Renal pelvis (tissue), 4 donors: Measurements from ENCODE around the gene FBXL4. TPM values are rescaled to one million over a fixed set of nuclear protein-coding genes. Genes with fewer than 3 reads are reported as not detected.
A peak's percentile ranks its signal among the peaks of the same experiment; 100 is the strongest.

Source experiments
- DNase-seq: peaks from one replicate; pipeline ENCODE4 v3.0.0-alpha.2; 2013
- polyA plus RNA-seq, 3 donors: library from polyadenylated mRNA; unstranded; fragments of 120-200 nt; gene quantifications; one replicate each; pipeline ENCODE4 v1.2.1, GENCODE V29; 2013; ENCODE audit not compliant: insufficient read length in 3 of 3

The FBXL4 gene
- polyA plus RNA-seq, 3 donors: 22.1 to 28.2 (median 24.1) TPM

DNA sequence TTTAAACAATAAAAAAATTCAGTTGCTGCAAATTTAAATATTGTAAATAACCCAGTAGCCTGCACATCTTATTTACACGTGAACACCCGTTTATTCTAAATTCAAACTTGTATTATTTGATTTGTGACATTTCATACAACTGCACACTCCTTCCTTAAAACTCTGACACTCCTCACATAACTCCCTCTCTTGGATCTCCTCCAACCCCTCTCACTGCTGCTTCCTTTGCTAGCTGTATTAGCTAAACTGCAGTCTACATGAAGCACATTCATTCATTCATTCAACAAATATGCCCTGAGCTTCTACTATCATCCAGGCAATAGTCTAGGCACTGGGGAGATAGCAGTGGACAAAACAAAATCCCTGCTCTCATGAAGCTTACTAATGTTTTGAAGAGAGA lies 47.0 kb downstream of the FBXL4 start:
- no peak for DNase-seq

DNA sequence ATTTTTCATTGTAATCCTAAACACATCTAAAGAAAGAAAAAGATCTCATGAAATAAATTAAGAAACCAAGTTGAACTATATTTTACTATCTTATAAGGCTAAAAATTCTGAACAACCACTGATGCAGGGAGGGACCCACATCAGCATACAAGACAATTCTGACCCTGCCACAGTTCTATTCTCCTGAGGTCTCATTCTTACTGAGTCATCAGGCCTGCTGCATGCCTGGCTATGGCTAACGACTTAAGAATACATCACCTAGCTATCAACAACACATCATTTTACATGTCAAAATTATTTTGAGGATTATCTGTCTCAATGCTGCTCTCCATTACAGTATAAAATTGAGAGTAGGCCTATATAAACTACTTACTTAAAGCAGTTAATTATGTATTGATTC lies 52.9 kb downstream of the FBXL4 start:
- no peak for DNase-seq

DNA sequence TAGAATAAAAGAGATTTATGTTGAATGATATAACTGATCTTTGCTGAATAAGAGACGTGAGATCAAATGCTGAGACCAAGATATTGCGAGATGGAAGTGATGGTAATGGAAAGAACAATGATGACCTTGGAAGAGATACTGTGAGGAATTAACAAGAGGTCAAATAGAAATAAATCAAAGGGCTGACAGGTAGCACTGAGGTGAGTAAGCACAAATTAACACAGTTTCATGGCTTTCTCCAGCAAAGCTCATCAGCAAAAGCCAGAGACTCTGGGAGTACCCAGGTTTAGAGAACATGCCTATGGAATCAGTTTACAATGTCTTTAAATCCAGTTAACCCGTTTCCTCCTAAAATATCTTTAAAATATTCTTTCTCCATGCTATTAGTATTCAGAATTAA lies 60.1 kb downstream of the FBXL4 start:
- no peak for DNase-seq

DNA sequence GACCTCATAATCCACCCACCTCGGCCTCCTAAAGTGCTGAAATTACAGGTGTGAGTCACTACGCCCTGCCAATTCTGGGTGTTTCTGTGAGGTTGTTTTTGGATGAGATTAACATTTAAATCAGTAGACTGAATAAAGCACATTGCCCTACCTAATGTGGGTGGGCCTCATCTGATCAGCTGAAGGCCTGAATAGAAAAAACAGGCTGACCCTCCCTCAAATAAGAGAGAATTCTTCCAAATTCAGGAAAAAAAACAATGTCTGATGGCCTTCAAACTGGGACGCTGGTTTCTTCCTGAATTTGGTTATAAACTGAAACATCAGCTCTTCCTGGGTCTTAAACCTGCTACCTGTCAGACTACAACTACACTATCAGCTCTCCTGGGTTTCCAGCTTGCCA lies 62.4 kb downstream of the FBXL4 start:
- DNase-seq: no peak

DNA sequence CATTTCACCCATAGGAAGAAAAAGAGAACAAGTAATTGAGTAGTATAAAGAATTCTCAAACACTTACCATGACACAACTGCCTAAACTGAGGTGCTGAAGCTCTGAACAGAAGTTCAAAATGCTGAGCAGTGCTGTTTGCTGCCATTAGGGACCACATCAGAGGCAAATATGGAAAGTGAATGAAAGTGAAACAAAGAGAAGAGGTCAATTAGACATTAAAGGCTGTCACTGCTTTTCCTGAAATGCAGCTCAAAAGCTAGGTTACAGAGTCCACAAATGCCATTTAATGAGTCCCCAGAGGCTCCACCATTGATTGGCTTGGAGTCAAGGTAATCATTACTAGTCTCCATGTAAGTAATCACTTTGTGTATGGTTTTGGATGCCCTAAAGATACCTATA lies 67.3 kb downstream of the FBXL4 start:
- no peak for DNase-seq

DNA sequence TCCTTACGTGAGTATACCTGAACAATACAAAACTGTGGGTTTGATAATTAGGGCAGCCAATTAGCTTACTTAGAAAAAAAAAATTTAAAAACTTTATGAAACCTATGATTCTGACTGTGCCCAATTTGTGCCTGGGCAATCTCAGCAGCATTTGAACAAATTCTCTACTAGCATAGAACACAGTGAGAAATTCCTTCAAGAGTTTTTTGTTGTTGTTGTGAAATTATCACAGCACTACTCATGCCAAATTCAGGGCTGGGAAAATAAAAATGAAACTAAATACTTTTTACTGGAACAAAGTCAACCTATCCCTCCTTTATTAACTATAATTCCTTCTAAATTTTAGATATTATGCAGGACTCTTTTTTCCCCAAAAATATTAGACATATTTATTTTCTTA lies 70.5 kb downstream of the FBXL4 start:
- no peak for DNase-seq

DNA sequence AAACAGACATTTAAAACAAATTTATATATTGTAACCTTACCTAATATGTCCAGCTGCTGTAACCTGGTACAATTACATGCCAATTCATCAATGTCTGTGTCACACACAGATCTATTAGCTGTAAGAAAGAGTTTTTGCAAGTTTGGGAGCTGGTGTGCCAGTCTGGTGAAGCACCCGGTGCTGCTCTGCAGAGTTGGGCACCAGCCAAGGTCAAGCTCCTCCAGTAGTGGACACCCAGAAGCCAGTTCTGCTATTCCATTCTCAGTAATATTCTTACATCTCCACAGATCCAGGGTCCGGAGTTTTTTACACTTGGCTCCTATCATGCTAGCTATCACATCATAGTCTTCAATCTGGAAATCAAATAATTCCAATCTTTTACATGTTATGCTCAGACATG lies 72.4 kb downstream of the FBXL4 start:
- no peak for DNase-seq

DNA sequence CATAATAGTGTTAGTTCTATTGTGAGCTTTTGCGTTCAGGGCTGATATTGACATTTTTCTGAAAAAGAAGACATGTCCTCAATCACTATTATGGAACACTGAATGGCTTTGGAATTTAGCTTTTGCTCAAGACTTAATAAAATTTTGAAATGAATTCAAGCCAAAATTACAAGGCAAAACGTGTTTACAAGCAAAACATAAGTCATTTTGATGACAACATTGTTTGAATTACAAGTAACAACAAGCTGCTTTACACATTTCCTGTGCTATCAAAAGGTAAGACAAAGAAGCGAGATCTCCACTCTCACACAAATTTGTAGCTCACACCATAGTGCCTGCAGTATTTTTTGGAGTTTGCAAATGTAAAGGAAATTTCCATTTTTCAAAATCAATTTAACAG lies 75.9 kb downstream of the FBXL4 start:
- no peak for DNase-seq

DNA sequence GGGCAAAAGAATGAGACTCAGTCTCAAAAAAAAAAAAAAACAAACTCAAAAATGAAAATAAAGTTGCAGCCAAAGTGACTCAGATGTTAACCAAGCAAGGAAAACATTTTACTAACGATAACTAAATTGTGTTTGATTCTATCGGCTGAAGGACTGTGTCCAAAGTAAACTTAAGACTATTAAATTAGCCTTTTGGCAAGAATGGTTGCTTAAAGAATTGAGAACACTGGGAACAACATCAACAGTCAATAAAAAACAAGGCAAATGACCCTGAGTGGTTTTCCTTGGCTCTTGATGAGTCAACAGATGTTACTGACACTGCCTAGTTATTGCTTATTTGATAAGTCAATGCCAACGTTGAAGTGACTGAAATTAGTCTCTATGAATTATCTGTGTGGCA lies 76.7 kb downstream of the FBXL4 start:
- no peak for DNase-seq

DNA sequence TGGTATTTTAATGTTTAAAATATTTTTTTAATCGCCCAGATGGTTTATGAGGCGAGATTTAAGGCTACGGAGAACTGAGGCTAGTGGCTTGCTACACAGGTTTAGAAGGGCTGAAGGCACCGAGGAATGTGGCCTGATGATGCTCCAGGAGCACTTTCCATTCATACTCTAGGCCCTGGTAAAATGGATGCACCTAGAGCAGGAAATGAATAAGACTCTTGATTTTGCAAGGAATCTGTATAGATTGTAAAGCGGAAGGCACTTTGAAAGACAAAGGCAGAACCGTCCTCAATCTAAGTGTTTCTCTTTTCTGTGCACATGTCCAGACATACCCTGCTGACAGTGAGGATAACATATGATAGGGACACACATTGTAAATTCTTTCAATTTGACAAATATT lies 83.2 kb downstream of the FBXL4 start:
- no peak for DNase-seq

DNA sequence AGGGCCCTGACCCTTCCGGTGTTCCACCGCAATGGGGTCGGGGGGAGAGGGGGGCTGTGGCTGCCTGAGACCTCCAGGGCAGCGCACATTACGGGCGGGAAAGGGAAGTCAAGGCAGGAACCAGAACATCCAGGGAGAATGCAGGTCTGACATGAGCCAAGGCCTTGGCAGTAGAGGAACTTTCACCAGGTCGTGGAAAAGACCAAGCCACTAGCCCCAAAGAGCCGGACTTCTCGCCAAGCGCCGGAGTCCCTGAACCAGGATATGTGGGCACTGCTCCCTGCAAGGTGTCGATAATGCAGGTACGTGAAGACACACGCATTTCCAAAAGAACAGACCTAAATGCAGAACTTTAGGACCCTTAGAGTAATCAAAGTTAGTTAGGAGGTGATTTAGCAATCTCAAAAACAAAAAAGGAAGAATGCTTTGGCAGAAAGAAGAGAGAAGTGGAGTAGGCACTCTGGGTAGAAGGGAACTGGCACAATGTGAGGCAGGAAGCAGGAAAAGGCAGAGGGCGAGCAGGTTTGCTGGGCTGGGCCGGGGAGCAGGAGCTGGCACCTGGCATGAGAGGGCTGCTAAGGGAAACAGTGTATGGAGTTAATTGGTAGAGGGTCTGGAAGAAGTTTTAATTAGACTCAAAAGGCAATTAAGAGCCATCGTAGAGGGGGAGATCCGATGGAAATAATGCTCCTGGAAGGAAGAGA lies 99.1 kb downstream of the FBXL4 start:
- DNase-seq: no peak

DNA sequence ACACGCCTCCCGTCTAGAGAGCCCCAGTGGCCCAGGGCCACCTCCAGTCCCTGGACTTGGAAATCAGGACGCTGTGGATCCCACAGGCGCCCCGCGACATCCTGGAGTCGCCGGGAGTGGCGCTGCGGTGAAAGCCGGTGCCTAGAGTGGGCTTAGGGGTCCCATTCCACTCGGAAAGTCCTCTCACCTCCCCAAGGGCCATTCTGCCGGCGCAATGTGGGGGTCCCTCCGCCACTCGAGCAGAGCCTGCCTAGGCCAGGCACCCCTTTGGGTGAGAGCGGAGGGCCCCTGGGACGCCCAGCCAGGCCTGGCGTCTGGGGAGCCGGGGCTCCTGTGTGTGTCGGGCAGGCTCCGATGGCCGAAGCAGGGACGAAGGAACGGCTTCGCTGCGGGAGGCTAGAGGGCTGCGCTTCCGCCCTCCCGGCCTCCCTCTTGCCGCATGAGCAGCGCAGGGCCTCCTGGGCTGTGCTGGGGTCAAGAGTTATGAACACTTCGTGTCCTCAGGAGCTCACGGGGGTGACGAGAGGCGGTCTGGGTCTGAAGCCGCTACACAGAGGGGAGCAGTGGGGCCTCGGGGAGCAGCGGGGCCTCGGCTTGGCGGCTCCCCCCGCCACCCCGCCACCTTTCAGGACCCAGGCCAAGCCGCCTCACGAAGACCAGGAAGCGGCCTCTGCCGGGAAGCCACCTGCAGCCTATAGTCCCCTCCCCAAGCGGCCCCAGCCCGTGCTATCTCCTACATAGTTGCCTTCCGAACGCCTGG lies 99.8 kb downstream of the FBXL4 start:
- DNase-seq: no peak

DNA sequence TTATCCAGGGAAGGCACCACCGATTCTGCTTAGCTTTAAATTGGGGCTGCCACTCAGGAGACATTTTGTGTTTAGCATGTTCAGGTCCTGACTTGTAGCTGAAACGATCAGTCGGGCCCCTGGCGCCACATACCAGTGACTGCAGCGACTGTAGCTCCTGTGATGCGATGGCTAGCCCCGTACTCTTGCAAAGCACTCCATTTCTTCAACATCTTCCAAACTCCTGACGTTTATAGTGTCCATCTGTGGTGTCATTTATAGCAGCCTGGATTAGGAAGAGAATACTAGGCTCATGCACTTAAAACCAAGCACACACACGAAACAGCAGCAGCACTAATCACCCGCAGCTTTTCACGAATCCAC lies 100.3 kb downstream of the FBXL4 start:
- DNase-seq: no peak

DNA sequence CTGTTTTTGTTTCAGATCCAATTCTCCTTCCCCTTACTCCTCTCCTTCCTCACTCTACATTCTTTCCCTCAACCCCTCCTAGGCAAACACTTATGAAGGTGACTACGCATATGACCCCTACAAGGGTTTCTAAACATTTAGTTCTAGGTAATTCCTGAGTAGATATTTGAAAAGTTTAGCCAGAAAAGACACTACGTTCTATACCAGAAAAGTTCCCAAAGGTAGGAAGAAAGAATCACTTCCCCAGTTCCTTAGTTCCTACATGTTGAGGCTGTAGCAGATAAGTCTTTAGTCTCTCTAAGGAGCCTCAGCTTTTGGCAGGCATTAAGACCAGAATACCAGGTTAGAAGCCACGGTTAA lies 101.7 kb downstream of the FBXL4 start:
- DNase-seq: no peak

DNA sequence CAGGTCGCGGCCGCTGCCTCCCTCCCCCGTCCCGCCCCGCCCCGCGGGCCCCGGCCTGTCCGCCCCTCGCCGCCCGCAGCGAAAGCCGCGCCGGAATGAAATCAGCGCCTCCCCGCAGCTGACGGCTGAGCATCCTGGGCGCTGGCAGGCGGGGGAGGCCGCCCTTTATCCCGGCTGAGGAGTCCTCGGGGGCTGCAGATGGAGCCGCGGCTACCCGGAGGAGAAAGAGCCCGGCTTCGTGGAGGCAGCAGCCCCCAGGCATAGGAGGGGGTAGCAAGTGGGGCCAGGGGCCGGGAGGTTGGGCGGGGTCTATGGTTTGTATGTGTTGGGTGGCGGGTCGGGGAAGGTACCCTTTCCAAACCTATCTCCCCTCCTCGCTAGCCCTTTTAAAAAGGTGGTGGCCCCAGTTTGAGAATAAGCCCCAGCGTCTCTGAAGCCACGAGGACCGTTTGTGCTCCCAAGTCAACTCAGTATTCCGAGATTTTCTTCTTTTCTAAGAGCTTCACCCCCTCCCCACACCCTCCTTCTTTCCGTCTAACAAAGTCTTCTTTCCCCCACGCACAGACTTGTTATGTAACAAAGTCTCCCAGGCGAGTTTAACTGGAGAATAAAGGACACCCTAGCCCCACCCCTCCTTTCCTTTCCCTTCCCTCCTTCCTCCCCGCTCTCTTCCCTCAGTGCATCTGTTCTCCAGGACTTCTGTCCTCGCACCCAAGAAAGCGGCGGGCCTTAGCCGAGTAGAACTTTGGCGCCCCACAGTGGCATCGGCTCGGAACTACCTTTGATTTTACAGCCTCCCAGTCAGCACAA lies 102.3 kb downstream of the FBXL4 start:
- peak; percentile 81 for DNase-seq

DNA sequence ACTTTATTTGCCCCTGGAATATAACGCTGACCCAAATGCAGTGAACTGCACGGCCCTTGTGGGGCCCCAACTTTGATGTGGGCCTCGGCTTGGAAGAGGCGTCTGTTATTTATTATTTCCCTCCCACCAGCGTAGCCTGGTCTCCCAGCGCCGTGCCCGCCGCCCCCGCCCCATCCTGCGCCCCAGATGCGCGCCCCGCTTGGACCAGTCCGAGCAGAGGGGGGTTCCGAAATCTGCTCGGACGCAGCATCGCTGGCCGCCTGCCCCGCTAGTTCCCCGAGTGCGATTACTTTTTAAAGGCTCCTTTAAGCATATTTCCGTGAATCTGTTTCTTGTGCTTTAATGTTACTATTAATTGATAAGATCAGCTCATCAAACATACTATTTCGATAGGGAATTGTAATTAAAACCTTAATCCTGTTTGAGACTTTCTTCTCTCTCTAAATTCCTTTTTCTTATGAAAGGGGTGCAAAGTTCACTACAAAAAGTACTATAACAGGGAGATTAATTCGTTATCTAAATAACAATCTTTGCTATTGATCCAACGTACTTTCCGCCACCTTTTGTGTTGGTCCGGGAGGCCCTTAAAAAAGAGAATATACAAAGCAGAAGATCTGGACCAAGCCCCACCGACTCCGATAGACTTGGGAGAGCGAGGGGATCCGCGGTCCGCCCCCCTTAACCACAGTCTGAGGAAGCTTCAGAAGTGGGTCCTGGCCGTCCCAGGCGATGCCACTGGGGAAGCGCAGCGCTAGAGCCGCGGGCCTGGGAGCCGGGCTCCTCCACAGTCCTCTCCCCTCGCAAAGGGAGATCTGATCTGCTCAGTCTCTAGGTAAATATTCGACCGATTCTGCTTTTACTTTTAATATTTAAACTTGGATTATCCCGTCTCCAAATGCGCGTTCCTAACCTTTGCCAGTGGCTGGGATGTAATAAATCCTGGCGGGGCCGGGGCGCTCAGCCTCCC lies 103.2 kb downstream of the FBXL4 start:
- DNase-seq: no peak

DNA sequence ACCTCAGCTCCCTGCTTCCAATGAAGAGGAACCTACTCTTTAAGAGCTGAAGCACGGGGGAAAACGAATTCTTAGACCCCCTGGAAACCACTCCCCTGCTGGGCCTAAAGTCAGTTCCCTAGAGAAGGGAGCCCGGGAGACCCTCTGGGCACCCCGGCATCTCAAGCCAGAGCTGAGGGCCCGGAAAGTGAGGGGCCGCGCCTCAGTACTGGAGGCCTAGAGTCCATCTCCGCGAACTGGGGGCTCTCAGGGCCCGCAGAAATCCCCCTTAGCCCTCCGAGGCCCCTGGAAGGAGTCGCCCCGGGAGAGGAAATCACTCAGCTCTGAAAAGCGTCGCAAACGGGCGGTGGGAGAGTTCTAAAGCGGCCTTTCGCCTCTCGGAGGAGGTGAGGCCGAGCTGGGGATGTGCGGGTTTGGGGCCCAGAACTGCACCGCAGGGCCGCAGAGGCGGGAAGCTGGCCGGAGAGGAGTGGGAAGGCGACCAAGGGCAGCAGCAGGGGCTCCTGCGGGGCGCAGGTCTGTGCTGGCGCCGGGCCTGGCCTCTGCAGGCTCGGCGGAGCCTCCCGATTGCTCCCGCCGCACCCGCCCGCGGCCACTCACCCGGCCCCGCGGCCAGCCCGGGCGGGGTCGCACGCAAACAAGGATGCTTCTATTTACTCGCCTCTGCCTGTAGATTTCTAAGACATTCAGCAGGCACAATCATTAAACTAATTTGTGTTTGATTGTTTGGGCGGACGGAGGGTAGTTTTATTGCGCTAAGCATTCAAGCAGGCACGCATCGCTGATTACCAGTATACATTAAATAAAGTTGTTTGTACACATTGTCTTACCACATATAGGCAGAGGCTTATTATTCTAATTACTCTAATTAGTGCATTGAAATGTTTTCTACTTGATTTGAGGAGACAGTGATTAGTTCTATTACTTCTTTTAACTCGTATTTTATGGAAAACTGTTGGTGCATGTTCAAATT lies 104.2 kb downstream of the FBXL4 start:
- no peak for DNase-seq

DNA sequence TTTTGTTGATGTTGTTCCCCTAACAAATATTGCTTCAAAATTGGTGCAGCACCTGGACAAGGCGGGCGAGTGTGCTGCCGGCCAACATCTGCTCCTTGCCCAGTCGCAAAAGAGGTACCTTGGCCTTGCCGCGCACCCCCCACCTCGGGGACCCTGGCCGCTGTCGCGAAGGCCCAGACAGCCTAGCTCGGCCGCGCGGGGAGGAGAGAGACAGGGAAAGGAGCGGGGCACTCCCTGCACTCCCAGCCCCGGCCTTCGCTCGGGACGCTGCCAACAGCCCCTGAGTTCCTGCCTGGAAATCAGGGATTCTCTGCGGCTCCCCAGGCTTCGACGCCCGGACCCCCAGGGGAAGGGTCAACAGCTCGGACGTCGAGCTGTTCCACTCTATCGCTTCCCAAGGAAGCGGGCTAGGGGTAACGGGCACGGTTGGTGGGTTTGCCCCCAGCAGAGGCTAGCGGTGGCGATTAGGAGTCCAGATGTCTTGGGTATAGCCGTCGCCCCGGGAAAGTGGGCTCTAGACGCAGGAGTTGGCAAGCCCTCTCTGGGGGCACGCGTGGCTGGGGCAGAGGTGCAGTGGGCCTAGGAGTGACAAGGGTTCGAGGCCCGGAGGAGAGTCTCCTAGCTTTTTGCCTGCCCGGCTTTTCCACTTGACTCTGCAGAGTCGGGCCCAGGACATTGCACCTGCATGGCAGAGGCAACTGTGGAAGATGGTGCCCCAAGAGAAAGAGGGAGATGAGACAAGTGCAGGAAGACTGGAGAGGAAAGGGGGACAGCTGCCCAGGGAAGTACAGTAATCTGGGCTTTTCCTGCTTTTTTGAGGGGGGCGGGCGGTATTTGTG lies 105.2 kb downstream of the FBXL4 start:
- DNase-seq: no peak

DNA sequence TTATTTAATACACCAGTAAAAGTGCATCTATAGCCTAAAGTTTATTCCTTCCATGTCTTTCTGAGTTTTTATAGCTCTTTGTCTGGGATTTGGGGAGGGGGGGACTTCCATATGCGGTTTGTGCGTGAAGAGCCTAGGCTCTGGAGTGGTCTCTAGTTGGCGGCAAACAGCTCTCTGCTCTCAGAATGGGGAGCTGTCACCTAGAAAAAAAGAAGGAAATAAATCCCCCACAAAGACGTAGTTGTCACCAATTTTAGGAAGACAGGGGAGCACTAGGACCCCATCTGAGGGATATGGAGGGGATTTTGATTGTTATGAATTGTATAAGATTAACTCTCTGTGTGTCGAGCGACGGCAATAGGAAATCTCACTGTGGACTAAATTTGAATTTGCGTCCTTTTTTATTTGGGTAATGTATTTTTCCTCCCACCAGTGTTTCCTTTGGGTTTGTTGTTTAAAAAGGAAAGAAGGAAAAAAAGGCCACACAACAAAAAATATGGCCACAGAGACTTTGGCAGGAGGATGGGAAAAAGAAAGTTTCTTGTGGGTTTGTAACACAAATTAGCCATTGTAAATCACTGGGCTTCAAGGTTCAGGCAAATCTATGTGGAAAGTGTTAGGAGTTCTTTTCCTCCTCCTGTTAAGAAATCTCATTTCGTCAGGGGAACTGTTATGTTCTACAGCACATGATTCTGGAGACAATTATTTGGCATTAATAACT lies 106.0 kb downstream of the FBXL4 start:
- no peak for DNase-seq
